GM12874 (cell line): Measurements from ENCODE around the gene KCNIP1.

ENCODE experiments used
- TF ChIP-seq, protein P1 (sequence below): IDR thresholded peaks from 2 replicates; pipeline ENCODE4 v1.5.1; 2011; ENCODE audit warnings: low read depth, mild to moderate bottlenecking, control low read depth, low read length, moderate library complexity; ENCODE audit not compliant: insufficient read depth

The KCNIP1 gene

DNA sequence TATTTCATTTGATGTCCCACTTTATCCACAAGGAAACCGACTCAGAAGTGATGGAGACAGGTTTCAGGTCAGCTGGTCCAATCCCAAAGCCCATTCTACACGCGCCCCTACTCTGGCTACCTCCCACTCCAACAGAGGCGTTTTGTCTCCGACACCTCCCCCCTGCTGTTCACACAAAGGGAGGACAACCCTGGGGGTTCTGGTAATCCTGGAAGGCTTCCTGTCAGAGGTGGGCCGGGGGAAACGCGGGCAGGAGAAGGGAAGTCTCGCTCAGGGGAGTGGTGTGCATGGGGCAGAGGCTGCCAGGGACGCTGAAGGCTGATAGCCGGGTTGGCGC lies 240.0 kb downstream of the KCNIP1 start:
- TF ChIP-seq, protein P1, sequence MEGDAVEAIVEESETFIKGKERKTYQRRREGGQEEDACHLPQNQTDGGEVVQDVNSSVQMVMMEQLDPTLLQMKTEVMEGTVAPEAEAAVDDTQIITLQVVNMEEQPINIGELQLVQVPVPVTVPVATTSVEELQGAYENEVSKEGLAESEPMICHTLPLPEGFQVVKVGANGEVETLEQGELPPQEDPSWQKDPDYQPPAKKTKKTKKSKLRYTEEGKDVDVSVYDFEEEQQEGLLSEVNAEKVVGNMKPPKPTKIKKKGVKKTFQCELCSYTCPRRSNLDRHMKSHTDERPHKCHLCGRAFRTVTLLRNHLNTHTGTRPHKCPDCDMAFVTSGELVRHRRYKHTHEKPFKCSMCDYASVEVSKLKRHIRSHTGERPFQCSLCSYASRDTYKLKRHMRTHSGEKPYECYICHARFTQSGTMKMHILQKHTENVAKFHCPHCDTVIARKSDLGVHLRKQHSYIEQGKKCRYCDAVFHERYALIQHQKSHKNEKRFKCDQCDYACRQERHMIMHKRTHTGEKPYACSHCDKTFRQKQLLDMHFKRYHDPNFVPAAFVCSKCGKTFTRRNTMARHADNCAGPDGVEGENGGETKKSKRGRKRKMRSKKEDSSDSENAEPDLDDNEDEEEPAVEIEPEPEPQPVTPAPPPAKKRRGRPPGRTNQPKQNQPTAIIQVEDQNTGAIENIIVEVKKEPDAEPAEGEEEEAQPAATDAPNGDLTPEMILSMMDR = no peak

DNA sequence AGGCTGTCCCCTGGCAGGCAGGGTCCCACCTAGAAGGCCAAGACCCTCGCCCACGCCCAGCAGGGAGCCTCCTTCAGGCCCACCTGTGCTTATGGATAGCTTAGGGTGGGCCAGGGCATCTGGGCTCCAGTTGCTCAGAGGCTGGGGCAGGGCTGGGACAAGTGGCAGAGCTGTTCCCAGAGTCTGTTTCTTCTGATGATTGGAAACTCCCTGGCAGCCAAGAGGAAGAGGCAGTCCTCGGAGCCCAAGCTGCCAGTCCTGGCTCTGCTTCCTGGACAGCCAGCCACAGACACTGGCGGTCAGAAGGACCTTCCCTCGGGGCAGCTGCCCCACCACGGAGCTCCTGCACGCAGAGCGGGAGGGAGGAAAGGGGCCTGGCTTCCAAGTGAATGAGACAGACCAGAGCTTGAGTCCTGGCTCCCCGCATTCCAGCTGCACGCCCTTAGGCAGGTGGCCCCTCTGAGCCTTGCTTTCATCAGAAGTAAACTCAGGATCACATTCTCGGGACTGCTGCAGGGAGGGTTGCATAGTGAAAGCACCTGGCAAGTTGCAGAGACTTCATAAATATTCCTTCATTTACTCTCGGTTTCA lies 241.8 kb downstream of the KCNIP1 start:
- TF ChIP-seq, protein P1 = no peak

DNA sequence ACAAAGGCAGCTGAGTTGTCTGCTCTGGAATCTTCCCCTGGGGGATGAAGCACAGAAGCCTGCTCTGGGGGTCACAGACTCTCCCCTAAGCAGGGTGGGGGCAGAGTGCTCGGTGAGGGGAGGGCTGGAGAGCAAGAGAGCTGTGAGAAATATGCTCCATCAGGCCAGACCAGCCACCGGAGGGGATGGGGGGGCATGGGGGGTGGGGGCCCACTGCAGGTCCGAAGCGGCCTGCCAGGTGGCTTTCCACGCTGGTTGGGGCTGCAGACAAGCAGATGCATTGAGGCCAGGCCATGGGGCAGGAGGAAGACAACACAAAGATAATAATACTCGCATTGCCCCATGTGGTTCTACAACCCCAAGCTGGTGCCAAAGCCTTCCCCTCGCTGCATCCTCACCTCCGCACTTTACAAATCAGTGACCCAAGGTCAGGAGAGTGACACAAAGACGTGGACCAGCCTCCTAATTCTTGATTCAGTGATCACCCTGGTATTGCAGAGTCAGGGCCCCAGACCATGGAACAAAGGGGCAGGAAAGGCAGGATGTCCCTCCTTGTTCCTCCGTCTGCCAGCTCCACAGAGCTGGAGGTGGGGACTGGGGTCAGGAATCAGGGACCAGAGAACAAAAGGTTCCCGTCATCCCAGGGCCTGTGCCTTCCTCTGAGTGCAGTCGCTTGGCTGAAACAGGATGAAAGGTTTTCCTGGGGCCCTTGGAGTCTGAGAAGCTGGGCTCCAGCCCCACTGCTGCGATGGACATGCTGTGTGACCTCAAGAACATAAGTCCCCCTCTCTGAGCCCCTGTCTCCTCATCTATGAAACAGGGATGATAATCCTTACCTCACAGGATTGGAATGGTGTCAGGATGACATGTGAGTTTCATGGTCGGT lies 242.5 kb downstream of the KCNIP1 start:
- TF ChIP-seq, protein P1 = no peak

DNA sequence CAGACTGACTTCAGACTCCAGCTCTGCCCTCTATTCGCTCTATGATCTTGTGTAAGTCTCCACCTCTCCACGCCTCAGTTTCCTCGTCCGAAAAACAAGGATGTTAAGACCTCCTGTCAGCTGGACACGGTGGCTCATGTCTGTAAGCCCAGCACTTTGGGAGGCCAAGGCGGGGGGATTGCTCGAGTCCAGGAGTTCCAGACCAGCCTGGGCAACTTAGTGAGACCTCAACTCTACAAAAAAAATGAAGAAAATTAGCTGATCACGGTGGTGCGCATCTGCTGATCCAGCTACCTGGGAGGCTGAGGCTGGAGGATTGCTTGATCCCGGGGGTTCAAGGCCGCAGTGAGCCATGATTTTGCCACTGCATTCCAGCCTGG lies 243.1 kb downstream of the KCNIP1 start:
- TF ChIP-seq, protein P1 = no peak

DNA sequence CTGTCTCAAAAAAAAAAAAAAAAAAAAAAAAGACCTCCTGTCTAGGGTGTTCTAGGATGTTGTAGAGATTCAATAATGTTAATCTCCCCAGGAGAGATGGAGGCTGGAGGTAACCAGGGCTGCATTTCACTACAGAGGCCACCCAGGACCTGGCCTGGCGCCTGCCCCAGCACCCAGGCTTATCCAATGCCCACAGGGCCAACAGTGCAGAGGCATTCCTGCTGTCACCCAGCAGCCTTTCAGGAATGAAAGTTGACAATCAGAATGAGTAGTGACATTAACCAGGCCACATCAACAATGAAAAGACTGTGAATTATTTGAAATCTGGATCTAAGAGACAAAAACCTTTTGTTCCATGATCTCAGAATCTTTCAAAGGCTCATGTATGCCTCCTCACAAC lies 243.5 kb downstream of the KCNIP1 start:
- TF ChIP-seq, protein P1 = no peak

DNA sequence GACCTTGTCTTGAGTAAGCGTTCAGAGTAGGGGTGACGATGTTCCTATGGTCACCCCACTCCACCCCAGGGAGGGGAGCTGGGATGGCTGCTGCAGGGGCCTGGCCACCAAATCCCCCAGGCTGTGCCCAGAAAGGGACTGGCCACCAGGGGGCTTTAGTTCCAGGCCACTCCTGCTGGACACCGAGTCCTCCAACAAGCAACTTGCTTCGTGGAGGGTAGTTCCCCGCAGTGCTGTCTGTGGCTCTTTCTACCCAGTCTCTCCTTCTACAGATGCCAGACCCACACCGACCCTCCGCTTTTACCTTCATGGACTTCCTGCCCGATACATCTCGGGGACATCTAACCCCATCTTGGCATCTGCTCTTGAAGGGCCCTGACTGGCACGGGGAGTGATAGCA lies 244.0 kb downstream of the KCNIP1 start:
- TF ChIP-seq, protein P1 = peak; percentile 34

DNA sequence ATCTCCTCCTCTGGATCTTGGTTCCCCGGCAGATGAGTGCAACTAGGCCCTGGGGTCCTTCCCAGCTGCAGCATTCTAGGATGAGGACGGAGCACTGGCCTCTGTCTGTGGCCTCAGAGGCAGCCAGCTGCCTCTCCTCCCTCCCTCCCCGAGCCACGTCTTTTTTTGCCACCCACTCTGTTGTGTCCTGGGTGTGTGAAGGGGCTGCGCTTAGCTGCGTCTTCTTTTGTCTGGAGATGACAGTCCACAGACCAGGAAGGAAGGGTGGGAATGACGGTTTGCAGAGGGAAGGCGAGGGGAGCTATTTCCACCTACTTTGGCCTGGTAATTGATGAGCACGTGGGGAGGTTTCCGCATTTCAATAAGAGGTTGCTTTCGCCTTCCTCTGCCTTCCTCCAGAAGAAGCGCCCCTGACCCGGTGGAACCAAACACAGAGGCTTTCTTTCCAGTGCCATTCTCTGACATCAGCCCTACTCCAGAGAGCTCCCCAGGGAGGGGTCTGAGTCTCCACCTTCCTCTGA lies 245.2 kb downstream of the KCNIP1 start:
- TF ChIP-seq, protein P1 = no peak
